Calu3 (cell line): ENCODE data around the gene C20orf141. TPM values are rescaled to one million over a fixed set of nuclear protein-coding genes. Genes with fewer than 3 reads are reported as not detected.

ENCODE experiments used
- BruUV-seq: library from RNA; stranded (reverse); fragments of 400-500 nt; replicated peaks from 2 replicates; lab custom pipeline; 2021; lab: Mats Ljungman, UMichigan
- CTCF ChIA-PET: fragments of 300-600 bp; sonication (Branson Sonifier 250); formaldehyde crosslinking; loops from one replicate; lab custom pipeline; 2022; ENCODE audit warnings: antibody characterized with exemption; lab: Charles Lee
- DNase-seq: peaks from one replicate; pipeline ENCODE4 v3.0.0; 2022
- H3K27ac Mint-ChIP-seq: one replicate; pipeline ENCODE4 v1.8.0; 2022; ENCODE audit warnings: mixed read lengths; ENCODE audit not compliant: unreplicated experiment
- H3K27me3 Mint-ChIP-seq: one replicate; pipeline ENCODE4 v1.8.0; 2022; ENCODE audit warnings: mixed read lengths; ENCODE audit not compliant: unreplicated experiment
- H3K36me3 Mint-ChIP-seq: one replicate; pipeline ENCODE4 v1.8.0; 2022; ENCODE audit warnings: mild to moderate bottlenecking, moderate library complexity, mixed read lengths; ENCODE audit not compliant: insufficient read depth, unreplicated experiment
- H3K4me1 Mint-ChIP-seq: one replicate; pipeline ENCODE4 v1.8.0; 2022; ENCODE audit warnings: mild to moderate bottlenecking, low read depth, mixed read lengths; ENCODE audit not compliant: unreplicated experiment
- H3K4me3 Mint-ChIP-seq: one replicate; pipeline ENCODE4 v1.8.0; 2022; ENCODE audit warnings: mild to moderate bottlenecking, low read depth, moderate library complexity, mixed read lengths; ENCODE audit not compliant: unreplicated experiment
- H3K9me3 Mint-ChIP-seq: one replicate; pipeline ENCODE4 v1.8.0; 2022; ENCODE audit warnings: low read depth, mixed read lengths; ENCODE audit not compliant: unreplicated experiment
- CTCF ChIP-seq: fragments of 200-600 bp; IDR thresholded peaks from one replicate; pipeline ENCODE4 v1.8.0; 2022; ENCODE audit warnings: antibody characterized with exemption; ENCODE audit not compliant: unreplicated experiment
- intact Hi-C: fragments of 100-400 bp; cut with micrococcal nuclease; formaldehyde crosslinking; loops from one replicate; pipeline ENCODE4 v1.10.0; 2022; ENCODE audit not compliant: unreplicated experiment
- total RNA-seq: library from RNA; stranded (reverse); gene quantifications from 2 replicates; pipeline ENCODE4 v1.2.3, GENCODE V29; 2022

C20orf141 gene
- total RNA-seq, 1 experiment from 2014 or later = not detected

GRCh38 chr20:2835331-2835796 lies 20.6 kb downstream of the C20orf141 start:
- peaks cover 8% of the 10 kb centered on the region for H3K4me1 Mint-ChIP-seq

GRCh38 chr20:2836035-2836434 lies 21.2 kb downstream of the C20orf141 start:
- Mint-ChIP-seq H3K9me3 (no peaks in the 10 kb centered on the region), H3K4me1 (peaks cover 8% of the 10 kb centered on the region), H3K4me3 (no peak overlapping the region), H3K27ac (no peak overlapping the region), H3K27me3 (no peaks in the 10 kb centered on the region), H3K36me3 (peaks cover 30% of the 10 kb centered on the region)
- BruUV-seq = no TSS peak
- CTCF ChIA-PET = no interaction called here
- intact Hi-C loops = no loop called here
- TF ChIP-seq CTCF = no peak
- no peak for DNase-seq

More at GRCh38 chr20:2835331-2835796, 20.6 kb downstream of the C20orf141 start:
- H3K36me3 Mint-ChIP-seq = peaks cover 23% of the 10 kb centered on the region
- TSS peak; percentile 1 for BruUV-seq
- CTCF ChIA-PET = no interaction called here
- DNase-seq = no peak
- no peak overlapping the region for H3K27ac Mint-ChIP-seq
- intact Hi-C loops = no loop called here
- H3K9me3 Mint-ChIP-seq = no peaks in the 10 kb centered on the region
- no peaks in the 10 kb centered on the region for H3K27me3 Mint-ChIP-seq
- H3K4me3 Mint-ChIP-seq = no peak overlapping the region
- no peak for TF ChIP-seq CTCF

GRCh38 chr20:2837221-2837960 lies 22.6 kb downstream of the C20orf141 start:
- intact Hi-C loops = no loop called here
- BruUV-seq = no TSS peak
- Mint-ChIP-seq H3K9me3 (no peaks in the 10 kb centered on the region), H3K4me1 (peaks cover 8% of the 10 kb centered on the region), H3K27me3 (no peaks in the 10 kb centered on the region), H3K27ac (no peak overlapping the region), H3K36me3 (peaks cover 36% of the 10 kb centered on the region), H3K4me3 (no peak overlapping the region)
- TF ChIP-seq CTCF = no peak
- CTCF ChIA-PET = no interaction called here
- DNase-seq = no peak

- no peak for DNase-seq
- Mint-ChIP-seq H3K4me3 (no peak overlapping the region), H3K27ac (no peak overlapping the region), H3K36me3 (peaks cover 36% of the 10 kb centered on the region), H3K4me1 (peaks cover 8% of the 10 kb centered on the region), H3K9me3 (no peaks in the 10 kb centered on the region), H3K27me3 (no peaks in the 10 kb centered on the region)
- CTCF ChIA-PET = no interaction called here
- no TSS peak for BruUV-seq
- intact Hi-C loops = no loop called here
- no peak for TF ChIP-seq CTCF
Measured at GRCh38 chr20:2838170-2838797, 23.5 kb downstream of the C20orf141 start.
